Measurements from ENCODE around the gene DDAH1.

- TF ChIP-seq CTCF (IDR thresholded peaks at IDR 0.05; ENCODE audit: poor library complexity, severe bottlenecking): no peak
- TF ChIP-seq POLR2AphosphoS5 (IDR thresholded peaks at IDR 0.05): no peak
- no peak for TF ChIP-seq EZH2 (IDR thresholded peaks at IDR 0.05; ENCODE audit: borderline replicate concordance, insufficient read depth, low read length, poor library complexity, severe bottlenecking)
- TF ChIP-seq SMC3 (conservative IDR thresholded peaks at IDR 0.05; ENCODE audit: poor library complexity): no peak
- no peak for TF ChIP-seq REST (IDR thresholded peaks at IDR 0.05; ENCODE audit: borderline replicate concordance)
- TF ChIP-seq TAF1 (IDR thresholded peaks at IDR 0.05; ENCODE audit: low read depth): no peak
- no peak for TF ChIP-seq RAD21 (conservative IDR thresholded peaks at IDR 0.05)
- no peak for TF ChIP-seq EP300 (conservative IDR thresholded peaks at IDR 0.05; ENCODE audit: poor library complexity, severe bottlenecking)
These were observed 185.4 kb downstream of the DDAH1 start for GRCh38 chr1:85279458-85280080.

Measured in neural cell (in vitro differentiated cells).